OCI-LY7 (cell line): Measurements from ENCODE around the gene THRAP3.

ENCODE experiments used
- EZH2phosphoT487 ChIP-seq: fragments of 200-600 bp; sonication (generic); IDR thresholded peaks from 2 replicates; pipeline ENCODE4 v1.6.1; 2018; ENCODE audit warnings: low read depth, borderline replicate concordance, mild to moderate bottlenecking, mixed run types, antibody characterized with exemption, low read length, moderate library complexity, mixed read lengths
- TF ChIP-seq, protein P1 (sequence below): fragments of 200-600 bp; sonication (generic); conservative IDR thresholded peaks from 2 replicates; pipeline ENCODE4 v1.5.1; 2014; ENCODE audit warnings: mild to moderate bottlenecking, antibody characterized with exemption, low read length, moderate library complexity, mixed read lengths

DNA sequence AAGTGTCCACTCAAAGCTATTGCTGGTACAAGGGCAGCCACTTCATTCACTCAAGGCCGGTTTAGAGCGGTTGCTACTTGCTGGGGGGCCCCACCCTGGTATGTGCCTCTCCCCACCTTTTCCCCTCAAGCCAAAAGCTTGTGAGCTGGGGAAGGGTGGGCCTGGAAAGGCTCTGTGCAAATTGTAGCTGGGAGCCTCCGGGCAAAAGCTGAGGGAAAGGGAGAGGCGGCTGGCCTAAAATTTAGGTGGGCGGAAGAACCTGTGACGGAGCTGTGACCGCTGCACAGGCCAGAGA is 81.6 kb downstream of the THRAP3 start:
- TF ChIP-seq, protein P1, sequence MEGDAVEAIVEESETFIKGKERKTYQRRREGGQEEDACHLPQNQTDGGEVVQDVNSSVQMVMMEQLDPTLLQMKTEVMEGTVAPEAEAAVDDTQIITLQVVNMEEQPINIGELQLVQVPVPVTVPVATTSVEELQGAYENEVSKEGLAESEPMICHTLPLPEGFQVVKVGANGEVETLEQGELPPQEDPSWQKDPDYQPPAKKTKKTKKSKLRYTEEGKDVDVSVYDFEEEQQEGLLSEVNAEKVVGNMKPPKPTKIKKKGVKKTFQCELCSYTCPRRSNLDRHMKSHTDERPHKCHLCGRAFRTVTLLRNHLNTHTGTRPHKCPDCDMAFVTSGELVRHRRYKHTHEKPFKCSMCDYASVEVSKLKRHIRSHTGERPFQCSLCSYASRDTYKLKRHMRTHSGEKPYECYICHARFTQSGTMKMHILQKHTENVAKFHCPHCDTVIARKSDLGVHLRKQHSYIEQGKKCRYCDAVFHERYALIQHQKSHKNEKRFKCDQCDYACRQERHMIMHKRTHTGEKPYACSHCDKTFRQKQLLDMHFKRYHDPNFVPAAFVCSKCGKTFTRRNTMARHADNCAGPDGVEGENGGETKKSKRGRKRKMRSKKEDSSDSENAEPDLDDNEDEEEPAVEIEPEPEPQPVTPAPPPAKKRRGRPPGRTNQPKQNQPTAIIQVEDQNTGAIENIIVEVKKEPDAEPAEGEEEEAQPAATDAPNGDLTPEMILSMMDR, result no peak
- no peak for TF ChIP-seq EZH2phosphoT487
